ENCODE measurements around the gene NECTIN4. TPM values are rescaled to one million over a fixed set of nuclear protein-coding genes. Genes with fewer than 3 reads are reported as not detected.
"Not testable (repeated sequence)": the region's sequence is repeated elsewhere in the genome, so short reads cannot be mapped to it uniquely, and the experiment has no call there.

Gene NECTIN4
- total RNA-seq, 4 donors from 2014 or later = 126 to 188 (median 164) TPM

- Histone ChIP-seq H3K4me1 (peaks cover 40% of the 10 kb centered on the region), H3K27ac (no peak overlapping the region), H3K4me3 (no peak overlapping the region), H3K27me3 (no peaks in the 10 kb centered on the region), H3K36me3 (peaks cover 64% of the 10 kb centered on the region), H3K9me3 (no peaks in the 10 kb centered on the region)
- TF ChIP-seq POLR2A (IDR thresholded peaks at IDR 0.05) = no peak
- DNase-seq (ENCODE audit: low spot score in 2 of 2) = no peak
- WGBS = 78% methylated on average over 4 of the region's 4 CpGs
These were observed 32.5 kb upstream of the NECTIN4 start for GRCh38 chr1:161121834-161122233.

GRCh38 chr1:161121042-161121650, 31.8 kb upstream of the NECTIN4 start:
- no peak for DNase-seq (ENCODE audit: low spot score in 2 of 2)
- TF ChIP-seq POLR2A (IDR thresholded peaks at IDR 0.05) = no peak
- TF ChIP-seq EP300 (IDR thresholded peaks at IDR 0.05) = no peak
- TF ChIP-seq CTCF (IDR thresholded peaks at IDR 0.05) = no peak
- TF ChIP-seq POLR2AphosphoS5 (IDR thresholded peaks at IDR 0.05) = no peak
- 94% methylated on average over 3 of the region's 3 CpGs for WGBS
- no peak overlapping the region for H3K4me3 ChIP-seq
- peaks cover 61% of the 10 kb centered on the region for H3K36me3 ChIP-seq
- no peak overlapping the region for H3K27ac ChIP-seq
- peaks cover 47% of the 10 kb centered on the region for H3K4me1 ChIP-seq
- H3K27me3 ChIP-seq = no peaks in the 10 kb centered on the region
- no peaks in the 10 kb centered on the region for H3K9me3 ChIP-seq

- DNase-seq (ENCODE audit: low spot score in 2 of 2) = no peak
- Histone ChIP-seq H3K9me3 (no peaks in the 10 kb centered on the region), H3K4me3 (peak overlapping the region; percentile 99), H3K4me1 (peaks cover 59% of the 10 kb centered on the region), H3K36me3 (peaks cover 44% of the 10 kb centered on the region), H3K27ac (peak overlapping the region; percentile 97), H3K27me3 (no peaks in the 10 kb centered on the region)
- 46% methylated on average over 6 of the region's 10 CpGs for WGBS
- peak; percentile 43 to 62 for TF ChIP-seq CTCF (IDR thresholded peaks at IDR 0.05)
- TF ChIP-seq POLR2A (IDR thresholded peaks at IDR 0.05) = no peak
- peak in 1 of 3 donors; percentile 2 for TF ChIP-seq POLR2AphosphoS5 (IDR thresholded peaks at IDR 0.05)
- TF ChIP-seq EP300 (IDR thresholded peaks at IDR 0.05) = no peak
These were observed 29.9 kb upstream of the NECTIN4 start for GRCh38 chr1:161119092-161119903.

GRCh38 chr1:161117759-161118581, 28.6 kb upstream of the NECTIN4 start, which contains the start of the genes NIT1 and PFDN2:
NIT1 (plus strand) TSS chr1:161118105; CDS start chr1:161118177, 72 bp downstream.
PFDN2 (minus strand) TSS chr1:161118037; CDS start chr1:161118026, 11 bp downstream.
- no peaks in the 10 kb centered on the region for H3K27me3 ChIP-seq
- H3K9me3 ChIP-seq = no peaks in the 10 kb centered on the region
- DNase-seq (ENCODE audit: low spot score in 2 of 2) = peak; percentile 92 to 94
- WGBS = under 1% methylated on average over 31 of the region's 58 CpGs
- H3K4me3 ChIP-seq = peak within 1 kb of the TSS; percentile 99
- peaks cover 63% of the 10 kb centered on the region for H3K4me1 ChIP-seq
- H3K36me3 ChIP-seq = peaks cover 35% of the 10 kb centered on the region
- TF ChIP-seq EP300 (IDR thresholded peaks at IDR 0.05) (no peak), CTCF (IDR thresholded peaks at IDR 0.05) (no peak), POLR2A (IDR thresholded peaks at IDR 0.05) (peak; percentile 84 to 90), POLR2AphosphoS5 (IDR thresholded peaks at IDR 0.05) (peak; percentile 92 to 96 (median 95))
- peak within 1 kb of the TSS; percentile 97 for H3K27ac ChIP-seq

- 89% methylated on average over 6 of the region's 6 CpGs for WGBS
- Histone ChIP-seq H3K4me1 (peaks cover 56% of the 10 kb centered on the region), H3K36me3 (peaks cover 15% of the 10 kb centered on the region)
- not testable (repeated sequence) for H3K27ac ChIP-seq; H3K27me3 ChIP-seq; H3K9me3 ChIP-seq; DNase-seq (ENCODE audit: low spot score in 2 of 2); H3K4me3 ChIP-seq
These were observed 26.6 kb upstream of the NECTIN4 start for GRCh38 chr1:161115961-161116360.
